PC-9 (cell line): ENCODE data around the gene EML6. TPM values are rescaled to one million over a fixed set of nuclear protein-coding genes. Genes with fewer than 3 reads are reported as not detected.
A peak's percentile ranks its signal among the peaks of the same experiment; 100 is the strongest.

ENCODE experiments used
- BruUV-seq: library from RNA; stranded (reverse); fragments of 400-500 nt; replicated peaks from 2 replicates; lab custom pipeline; 2021; lab: Mats Ljungman, UMichigan
- CTCF ChIA-PET: fragments of 300-600 bp; sonication (Branson Sonifier 250); formaldehyde crosslinking; loops from one replicate; lab custom pipeline; 2022; ENCODE audit warnings: antibody characterized with exemption; lab: Charles Lee
- POLR2A ChIA-PET: fragments of 300-600 bp; sonication (Branson Sonifier 250); formaldehyde crosslinking; loops from one replicate; lab custom pipeline; 2022; ENCODE audit warnings: antibody characterized with exemption; ENCODE audit not compliant: unreplicated experiment; lab: Charles Lee
- DNase-seq, 2 experiments: peaks; one replicate each; pipeline versions ENCODE4 v3.0.0 to v3.0.0-alpha.2; 2015 to 2022; ENCODE audit warnings: mixed read lengths in 1 of 2
- H2AFZ ChIP-seq: fragments of 200-600 bp; sonication (generic); 2 replicates; pipeline ENCODE4 v1.8.1; 2017; ENCODE audit warnings: antibody characterized with exemption
- H3F3A ChIP-seq: fragments of 200-600 bp; sonication (generic); 2 replicates; pipeline ENCODE4 v1.8.1; 2017; ENCODE audit warnings: antibody characterized with exemption, mild to moderate bottlenecking, low read depth; ENCODE audit not compliant: insufficient read depth
- H3K27ac ChIP-seq: fragments of 200-600 bp; sonication (generic); 2 replicates; pipeline ENCODE4 v1.6.1; 2016; ENCODE audit warnings: mixed run types
- H3K27me3 ChIP-seq: fragments of 200-600 bp; sonication (generic); 2 replicates; pipeline ENCODE4 v1.6.1; 2016; ENCODE audit warnings: low read depth, mixed run types; ENCODE audit not compliant: insufficient read depth
- H3K36me3 ChIP-seq: fragments of 200-600 bp; sonication (generic); 2 replicates; pipeline ENCODE4 v1.6.1; 2016; ENCODE audit warnings: low read depth, mixed run types
- H3K4me1 ChIP-seq: fragments of 200-600 bp; sonication (generic); replicated peaks from 2 replicates; pipeline ENCODE4 v1.6.1; 2016; ENCODE audit warnings: mixed run types; ENCODE audit not compliant: insufficient read depth
- H3K4me2 ChIP-seq: fragments of 200-600 bp; sonication (generic); 2 replicates; pipeline ENCODE4 v1.6.1; 2017; ENCODE audit warnings: mixed run types
- H3K4me3 ChIP-seq: fragments of 200-600 bp; sonication (generic); 2 replicates; pipeline ENCODE4 v1.6.1; 2016; ENCODE audit warnings: mixed run types
- H3K79me2 ChIP-seq: fragments of 200-600 bp; sonication (generic); 2 replicates; pipeline ENCODE4 v1.6.1; 2017; ENCODE audit warnings: low read depth, mixed run types
- H3K9me2 ChIP-seq: fragments of 200-600 bp; sonication (generic); 2 replicates; pipeline ENCODE4 v1.8.1; 2017; ENCODE audit warnings: mild to moderate bottlenecking; ENCODE audit not compliant: insufficient read depth
- H3K9me3 ChIP-seq: fragments of 200-600 bp; sonication (generic); 2 replicates; pipeline ENCODE4 v1.8.1; 2016; ENCODE audit warnings: low read depth; ENCODE audit not compliant: insufficient read depth
- H4K20me1 ChIP-seq: fragments of 200-600 bp; sonication (generic); 2 replicates; pipeline ENCODE4 v1.8.1; 2017; ENCODE audit not compliant: insufficient read depth
- CTCF ChIP-seq: fragments of 200-600 bp; sonication (generic); conservative IDR thresholded peaks from 2 replicates; pipeline ENCODE4 v1.6.1; 2017; ENCODE audit warnings: mixed run types, antibody characterized with exemption, mild to moderate bottlenecking, moderate library complexity
- EZH2 ChIP-seq: fragments of 200-600 bp; sonication (generic); IDR thresholded peaks from 2 replicates; pipeline ENCODE4 v1.8.0; 2017; ENCODE audit warnings: antibody characterized with exemption, low read depth
- intact Hi-C: fragments of 100-400 bp; cut with micrococcal nuclease; formaldehyde crosslinking; loops from one replicate; pipeline ENCODE4 v1.10.0; 2022; ENCODE audit not compliant: unreplicated experiment
- total RNA-seq: library from RNA; stranded (reverse); gene quantifications from 2 replicates; pipeline ENCODE4 v1.2.3, GENCODE V29; 2021

EML6 gene
- total RNA-seq, 1 experiment from 2014 or later = 3.7 TPM

GRCh38 chr2:54776494-54776893 is 53.0 kb downstream of the EML6 start:
- Histone ChIP-seq H3K79me2 (no peaks in the 10 kb centered on the region), H3K9me3 (peaks cover 16% of the 10 kb centered on the region; the same call in 1 of the 2 replicates), H3K9me2 (no peaks in the 10 kb centered on the region), H2AFZ (no peak overlapping the region), H3K27me3 (no peaks in the 10 kb centered on the region), H3K36me3 (no peaks in the 10 kb centered on the region), H3K4me3 (no peak overlapping the region), H3K4me2 (no peak overlapping the region), H4K20me1 (no peaks in the 10 kb centered on the region), H3F3A (no peaks in the 10 kb centered on the region), H3K27ac (no peak overlapping the region), H3K4me1 (peaks cover 14% of the 10 kb centered on the region)
- peak in 1 of 2 experiments; percentile 10 for DNase-seq
- POLR2A ChIA-PET = no interaction called here
- TF ChIP-seq EZH2 (no peak), CTCF (no peak)
- intact Hi-C loops = no loop called here
- CTCF ChIA-PET = no interaction called here
- no TSS peak for BruUV-seq

DNA sequence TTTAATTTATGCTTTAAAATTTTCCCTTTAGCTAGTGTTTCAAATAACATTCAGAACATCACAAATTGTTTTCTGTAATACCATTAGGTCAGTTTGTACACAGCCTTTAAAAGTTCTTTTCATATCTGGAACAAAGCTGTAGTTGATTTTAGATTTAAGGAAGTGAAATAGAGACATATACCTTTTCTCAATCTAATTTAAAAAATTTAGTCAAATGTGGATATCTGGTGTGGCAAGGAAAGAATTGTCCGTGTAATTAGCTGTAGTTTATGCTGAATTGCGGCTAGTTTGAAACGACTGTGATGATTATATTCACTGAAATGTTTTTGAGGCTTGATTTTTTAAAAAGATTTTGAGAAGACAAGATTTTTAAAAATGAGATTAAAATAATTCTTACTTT is 59.9 kb downstream of the EML6 start:
- Histone ChIP-seq H3K79me2 (no peaks in the 10 kb centered on the region), H3K9me2 (no peaks in the 10 kb centered on the region), H3K27ac (no peak overlapping the region), H3K36me3 (no peaks in the 10 kb centered on the region), H3K4me3 (no peak overlapping the region), H3K27me3 (no peaks in the 10 kb centered on the region), H2AFZ (no peak overlapping the region), H3K4me1 (no peaks in the 10 kb centered on the region), H3K9me3 (no peaks in the 10 kb centered on the region), H3F3A (no peaks in the 10 kb centered on the region), H3K4me2 (no peak overlapping the region), H4K20me1 (no peaks in the 10 kb centered on the region)
- no peak for TF ChIP-seq CTCF
- no peak for TF ChIP-seq EZH2
- intact Hi-C loops = no loop called here
- ChIA-PET CTCF (no interaction called here), POLR2A (no interaction called here)
- no peak for DNase-seq
- BruUV-seq = no TSS peak

DNA sequence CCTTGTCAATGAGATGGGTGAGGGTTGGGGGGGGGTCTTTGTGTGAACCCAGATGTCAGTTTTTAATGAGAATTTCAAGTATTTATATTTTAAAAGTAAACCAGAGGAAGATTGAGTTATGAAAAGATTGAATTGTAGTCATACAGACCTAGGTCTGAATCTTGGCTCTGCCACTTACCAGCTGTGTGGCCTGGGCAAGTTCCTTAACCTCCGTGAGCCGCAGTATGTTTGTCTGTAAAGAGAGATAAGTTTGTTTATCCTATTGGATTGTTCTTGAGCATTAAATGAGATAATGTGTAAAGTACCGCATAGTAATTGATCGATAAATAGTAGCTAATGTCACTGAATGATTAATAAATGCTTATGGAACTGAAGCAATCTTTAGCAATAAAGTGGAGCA is 63.8 kb downstream of the EML6 start:
- Histone ChIP-seq H3F3A (no peaks in the 10 kb centered on the region), H3K36me3 (no peaks in the 10 kb centered on the region), H3K27ac (no peak overlapping the region), H3K79me2 (no peaks in the 10 kb centered on the region), H3K9me3 (no peaks in the 10 kb centered on the region), H3K27me3 (no peaks in the 10 kb centered on the region), H3K4me3 (no peak overlapping the region), H2AFZ (no peak overlapping the region), H3K4me2 (no peak overlapping the region), H4K20me1 (no peaks in the 10 kb centered on the region), H3K4me1 (peaks cover 9% of the 10 kb centered on the region), H3K9me2 (no peaks in the 10 kb centered on the region)
- POLR2A ChIA-PET = no interaction called here
- no peak for DNase-seq
- no TSS peak for BruUV-seq
- TF ChIP-seq CTCF = no peak
- TF ChIP-seq EZH2 = no peak
- CTCF ChIA-PET = no interaction called here
- intact Hi-C loops = no loop called here
